ENCODE results near the gene RINL.
A peak's percentile ranks its signal among the peaks of the same experiment; 100 is the strongest.
"Not testable (repeated sequence)": the region's sequence is repeated elsewhere in the genome, so short reads cannot be mapped to it uniquely, and the experiment has no call there.

Gene RINL

DNA sequence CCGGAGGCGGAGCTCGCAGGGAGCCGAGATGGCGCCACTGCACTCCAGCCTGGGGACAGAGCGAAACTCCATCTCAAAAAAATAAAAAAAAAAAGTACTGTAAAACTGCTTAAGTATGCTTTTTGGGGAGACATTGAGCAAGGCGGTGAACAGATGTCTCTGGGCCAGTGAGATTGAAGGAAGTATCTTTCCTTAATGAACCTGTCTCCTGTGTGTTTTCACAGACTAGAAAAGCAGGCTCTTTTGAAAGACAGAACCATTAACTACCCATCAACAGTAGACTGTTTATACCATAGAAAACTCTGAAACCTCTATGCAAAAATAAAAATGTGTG lies 45.0 kb downstream of the RINL start:
- in situ Hi-C loops (cut with MboI; ENCODE audit: low sequenced_read_pairs, unreplicated experiment), result no loop called here
- TF ChIP-seq, protein P1, sequence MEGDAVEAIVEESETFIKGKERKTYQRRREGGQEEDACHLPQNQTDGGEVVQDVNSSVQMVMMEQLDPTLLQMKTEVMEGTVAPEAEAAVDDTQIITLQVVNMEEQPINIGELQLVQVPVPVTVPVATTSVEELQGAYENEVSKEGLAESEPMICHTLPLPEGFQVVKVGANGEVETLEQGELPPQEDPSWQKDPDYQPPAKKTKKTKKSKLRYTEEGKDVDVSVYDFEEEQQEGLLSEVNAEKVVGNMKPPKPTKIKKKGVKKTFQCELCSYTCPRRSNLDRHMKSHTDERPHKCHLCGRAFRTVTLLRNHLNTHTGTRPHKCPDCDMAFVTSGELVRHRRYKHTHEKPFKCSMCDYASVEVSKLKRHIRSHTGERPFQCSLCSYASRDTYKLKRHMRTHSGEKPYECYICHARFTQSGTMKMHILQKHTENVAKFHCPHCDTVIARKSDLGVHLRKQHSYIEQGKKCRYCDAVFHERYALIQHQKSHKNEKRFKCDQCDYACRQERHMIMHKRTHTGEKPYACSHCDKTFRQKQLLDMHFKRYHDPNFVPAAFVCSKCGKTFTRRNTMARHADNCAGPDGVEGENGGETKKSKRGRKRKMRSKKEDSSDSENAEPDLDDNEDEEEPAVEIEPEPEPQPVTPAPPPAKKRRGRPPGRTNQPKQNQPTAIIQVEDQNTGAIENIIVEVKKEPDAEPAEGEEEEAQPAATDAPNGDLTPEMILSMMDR (IDR thresholded peaks at IDR 0.05; ENCODE audit: borderline replicate concordance, control extremely low read depth, extremely low read depth, insufficient read depth, missing control alignments), result no peak
- no peak for DNase-seq (ENCODE audit: low spot score)

- TF ChIP-seq, protein P1 (IDR thresholded peaks at IDR 0.05; ENCODE audit: borderline replicate concordance, control extremely low read depth, extremely low read depth, insufficient read depth, missing control alignments), result no peak
- in situ Hi-C loops (cut with MboI; ENCODE audit: low sequenced_read_pairs, unreplicated experiment), result no loop called here
- DNase-seq (ENCODE audit: low spot score), result peak; percentile 81
Measured at GRCh38 chr19:38831142-38831605, 46.9 kb downstream of the RINL start.

- DNase-seq (ENCODE audit: low spot score), result no peak
- TF ChIP-seq, protein P1 (IDR thresholded peaks at IDR 0.05; ENCODE audit: borderline replicate concordance, control extremely low read depth, extremely low read depth, insufficient read depth, missing control alignments), result no peak
- in situ Hi-C loops (cut with MboI; ENCODE audit: low sequenced_read_pairs, unreplicated experiment), result no loop called here
Measured at GRCh38 chr19:38830039-38830733, 47.9 kb downstream of the RINL start.

GRCh38 chr19:38829203-38829602 lies 48.9 kb downstream of the RINL start:
- DNase-seq (ENCODE audit: low spot score); in situ Hi-C loops (cut with MboI; ENCODE audit: low sequenced_read_pairs, unreplicated experiment): not testable (repeated sequence)

DNA sequence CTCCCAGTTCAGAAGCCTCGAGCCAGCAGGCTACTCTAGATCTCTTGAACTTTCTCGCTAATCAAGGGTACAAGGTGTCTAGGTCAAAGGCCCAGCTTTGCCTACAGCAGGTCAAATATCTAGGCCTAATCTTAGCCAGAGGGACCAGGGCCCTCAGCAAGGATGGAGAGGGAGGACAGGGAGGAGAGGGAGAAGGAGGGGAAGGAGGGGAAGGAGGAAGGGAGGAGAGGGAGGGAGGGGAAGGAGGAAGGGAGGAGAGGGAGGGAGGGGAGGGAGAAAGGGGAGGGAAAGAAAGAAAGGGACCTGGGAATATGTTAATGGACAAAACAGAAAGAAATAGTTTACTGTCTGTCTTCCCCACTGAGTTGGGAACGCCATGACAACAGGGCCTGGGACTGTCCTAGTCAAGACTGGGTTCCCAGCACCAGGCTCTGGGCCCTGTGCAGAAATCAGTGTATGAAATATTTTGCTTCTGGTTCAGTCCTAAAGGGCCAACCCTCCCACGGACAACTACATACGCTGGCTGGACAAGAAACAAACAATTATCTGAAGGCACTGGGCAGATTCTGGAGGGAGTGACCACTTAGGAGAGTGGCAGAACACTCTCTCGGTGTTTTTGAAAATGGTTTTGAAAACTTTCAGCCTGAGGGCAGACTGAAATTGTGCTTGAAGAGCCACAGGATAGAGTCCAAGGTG lies 51.1 kb downstream of the RINL start:
- no peak for DNase-seq (ENCODE audit: low spot score)
- TF ChIP-seq, protein P1 (IDR thresholded peaks at IDR 0.05; ENCODE audit: borderline replicate concordance, control extremely low read depth, extremely low read depth, insufficient read depth, missing control alignments), result no peak
- in situ Hi-C loops (cut with MboI; ENCODE audit: low sequenced_read_pairs, unreplicated experiment), result no loop called here

DNA sequence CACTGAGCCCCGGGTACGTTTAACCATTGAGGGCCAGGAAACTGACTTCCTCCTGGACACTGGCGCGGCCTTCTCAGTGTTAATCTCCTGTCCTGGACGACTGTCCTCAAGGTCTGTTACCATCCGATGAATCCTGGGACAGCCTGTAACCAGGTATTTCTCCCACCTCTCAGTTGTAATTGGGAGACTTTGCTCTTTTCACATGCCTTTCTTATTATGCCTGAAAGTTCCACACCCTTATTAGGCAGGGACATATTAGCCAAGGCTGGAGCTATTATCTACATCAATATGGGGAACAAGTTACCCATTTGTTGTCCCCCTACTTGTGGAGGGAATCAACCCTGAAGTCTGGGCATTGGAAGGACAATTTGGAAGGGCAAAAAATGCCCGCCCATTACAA lies 52.1 kb downstream of the RINL start:
- in situ Hi-C loops (cut with MboI; ENCODE audit: low sequenced_read_pairs, unreplicated experiment); DNase-seq (ENCODE audit: low spot score): not testable (repeated sequence)

DNA sequence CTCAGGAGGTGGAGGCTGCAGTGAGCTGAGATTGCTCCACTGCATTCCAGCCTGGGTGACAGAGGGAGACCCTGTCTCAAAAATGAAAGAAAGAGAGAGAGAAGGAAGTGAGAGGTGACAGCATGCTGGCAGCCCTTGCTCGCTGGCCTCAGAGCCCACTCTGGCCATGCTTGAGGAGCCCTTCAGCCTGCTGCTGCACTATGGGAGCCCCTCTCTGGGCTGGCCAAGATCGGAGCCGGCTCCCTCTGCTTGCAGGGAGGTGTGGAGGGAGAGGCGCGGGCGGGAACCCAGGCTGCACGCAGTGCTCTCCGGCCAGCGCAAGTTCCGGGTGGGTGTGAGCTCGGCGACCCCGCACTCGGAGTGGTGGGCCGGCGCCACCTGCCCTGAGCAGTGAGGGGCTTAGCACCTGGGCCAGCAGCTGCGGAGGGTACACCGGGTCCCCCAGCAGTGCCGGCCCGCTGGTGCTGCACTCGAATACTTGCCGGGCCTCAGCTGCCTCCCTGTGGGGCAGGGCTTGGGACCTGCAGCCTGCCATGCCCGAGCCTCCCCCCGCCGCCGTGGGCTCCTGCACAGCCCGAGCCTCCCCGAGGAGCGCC lies 56.7 kb downstream of the RINL start:
- DNase-seq (ENCODE audit: low spot score); in situ Hi-C loops (cut with MboI; ENCODE audit: low sequenced_read_pairs, unreplicated experiment): not testable (repeated sequence)

DNA sequence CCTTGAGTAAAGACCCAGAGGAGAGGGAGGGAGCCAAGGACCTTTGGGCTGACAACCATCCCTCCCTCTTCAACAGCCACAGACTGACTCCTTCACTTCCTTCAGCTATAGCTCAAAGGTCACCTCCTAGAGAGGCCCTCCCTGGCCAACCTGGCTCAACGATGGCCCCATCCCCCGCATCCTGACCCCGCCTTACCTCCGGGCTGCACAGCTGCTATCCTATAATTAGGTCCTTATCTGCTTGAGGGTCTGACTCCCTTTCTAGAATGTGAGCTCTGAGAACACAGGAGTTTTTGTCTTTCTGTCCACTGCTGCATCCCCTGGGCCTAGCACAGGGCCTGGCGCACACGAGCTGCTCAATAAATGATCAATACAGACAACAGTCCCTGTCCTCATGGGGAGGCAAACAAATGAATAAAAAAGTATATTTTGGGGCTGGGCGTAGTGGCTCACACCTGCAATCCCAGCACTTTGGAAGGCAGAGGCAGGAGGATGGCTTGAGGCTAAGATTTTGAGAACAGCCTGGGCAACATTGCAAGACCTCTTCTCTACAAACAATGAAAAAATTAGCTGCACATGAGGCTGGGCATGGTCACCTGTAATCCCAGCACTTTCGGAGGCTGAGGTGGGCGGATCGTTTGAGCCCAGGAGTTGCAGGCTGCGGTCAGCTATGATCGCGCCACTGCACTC lies 58.7 kb downstream of the RINL start:
- in situ Hi-C loops (cut with MboI; ENCODE audit: low sequenced_read_pairs, unreplicated experiment), result no loop called here
- DNase-seq (ENCODE audit: low spot score), result peak; percentile 30
- TF ChIP-seq, protein P1 (IDR thresholded peaks at IDR 0.05; ENCODE audit: borderline replicate concordance, control extremely low read depth, extremely low read depth, insufficient read depth, missing control alignments), result no peak
